Activated CD4-positive, alpha-beta T cell treated with anti-CD3 and anti-CD28 coated beads for 24 hours (primary cell): Measurements from ENCODE around the gene WAPL.

ENCODE experiments used
- DNase-seq, 2 donors: peaks; one replicate each; pipeline ENCODE4 v3.0.0-alpha.2; 2020; ENCODE audit warnings: low read depth in 2 of 2

The WAPL gene

DNA sequence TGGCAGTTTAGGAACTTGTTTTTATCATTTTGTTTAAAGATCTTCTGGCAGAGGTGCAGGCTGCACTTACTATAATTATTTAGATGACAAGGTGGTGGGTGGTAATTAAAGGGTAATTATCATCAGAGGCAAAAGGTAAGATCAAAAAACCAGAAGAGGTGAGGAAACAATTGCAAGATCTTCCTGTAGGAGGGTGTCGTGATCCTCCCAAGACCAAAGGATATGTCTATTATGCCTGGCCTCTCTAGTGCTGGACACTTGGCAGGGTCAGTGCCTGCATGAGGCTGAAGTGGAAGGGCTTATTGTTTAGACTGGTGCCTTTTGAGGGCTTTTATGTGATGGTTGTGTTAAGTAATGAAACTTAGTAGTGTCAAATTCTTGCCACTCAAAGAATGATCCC lies 1.8 kb upstream of the WAPL start:
- DNase-seq = no peak

DNA sequence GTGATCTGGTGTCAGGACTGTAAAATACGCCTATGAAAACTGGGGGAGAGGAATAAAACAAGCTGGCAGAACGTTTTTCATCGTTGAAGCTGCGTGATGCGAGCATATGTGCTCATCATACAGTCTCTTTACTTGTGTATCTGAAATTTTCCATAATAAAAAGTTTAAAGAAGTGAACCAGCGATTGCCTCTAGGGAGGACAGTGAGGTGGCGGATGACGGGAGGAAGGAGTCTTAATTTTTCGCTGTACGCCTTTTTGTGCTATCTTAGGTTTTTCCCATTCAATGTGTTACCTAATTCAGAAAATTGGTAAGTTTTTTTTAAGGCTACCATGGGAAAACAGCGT lies 891 bp upstream of the WAPL start:
- DNase-seq = no peak

DNA sequence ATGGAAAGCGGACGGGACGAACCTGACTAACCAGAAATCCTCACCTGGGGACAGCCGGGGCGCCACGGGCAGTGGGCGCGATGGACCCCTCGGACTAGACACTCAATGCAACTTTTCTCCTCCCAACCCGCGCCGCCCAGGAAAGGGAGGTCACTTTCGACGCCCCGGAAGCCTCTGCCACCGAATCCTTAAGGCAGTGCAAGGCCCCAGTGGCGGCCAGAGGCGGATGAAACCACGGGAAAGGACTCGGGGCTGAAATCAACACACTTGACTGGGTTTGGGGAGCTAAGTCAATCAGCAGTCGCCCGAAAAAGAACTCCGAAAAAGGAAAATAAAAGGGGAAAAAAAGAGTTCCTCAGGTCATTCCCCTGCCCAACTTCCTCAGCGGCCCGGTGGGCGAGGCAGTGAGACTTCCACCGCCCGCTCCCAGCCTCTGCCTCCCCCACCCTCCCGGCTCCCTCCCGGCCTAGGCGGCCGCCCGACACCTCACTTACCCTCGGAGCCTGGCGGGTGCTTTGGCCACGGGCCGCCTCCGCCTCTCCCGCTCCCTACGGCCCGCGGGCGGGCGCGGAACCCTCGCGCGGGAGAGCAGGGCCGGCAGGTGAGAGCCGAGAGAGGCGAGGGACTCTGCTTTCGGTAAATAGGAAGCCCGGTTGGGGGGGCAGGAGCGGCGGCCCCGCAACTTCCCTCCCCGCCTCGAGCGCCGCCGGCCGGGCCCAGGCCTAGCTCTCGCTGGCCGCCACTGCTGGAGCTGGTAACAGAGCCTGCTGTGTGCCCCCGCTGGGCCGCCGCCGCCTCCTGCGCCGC lies 518 bp downstream of the WAPL start:
- peak in 1 of 2 donors; percentile 33 for DNase-seq

DNA sequence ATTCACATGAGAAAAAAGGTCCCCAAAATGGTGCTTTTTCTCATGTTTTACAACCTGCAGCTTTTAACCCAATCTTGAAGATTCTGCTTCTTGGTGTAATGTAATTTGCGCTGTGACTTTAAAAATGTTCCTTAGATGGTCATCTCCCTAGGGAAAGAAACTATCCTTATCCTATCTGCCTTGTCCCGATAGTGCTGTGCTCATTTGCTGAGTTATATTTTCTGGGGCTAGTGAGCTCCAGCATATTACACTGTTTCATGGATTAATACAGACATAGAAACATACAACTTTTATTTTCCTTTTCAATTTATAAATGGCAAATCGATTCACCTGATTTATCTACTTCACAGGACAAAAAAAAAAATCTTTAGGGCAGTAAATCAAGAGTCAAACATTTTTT lies 2.8 kb downstream of the WAPL start:
- DNase-seq = no peak

DNA sequence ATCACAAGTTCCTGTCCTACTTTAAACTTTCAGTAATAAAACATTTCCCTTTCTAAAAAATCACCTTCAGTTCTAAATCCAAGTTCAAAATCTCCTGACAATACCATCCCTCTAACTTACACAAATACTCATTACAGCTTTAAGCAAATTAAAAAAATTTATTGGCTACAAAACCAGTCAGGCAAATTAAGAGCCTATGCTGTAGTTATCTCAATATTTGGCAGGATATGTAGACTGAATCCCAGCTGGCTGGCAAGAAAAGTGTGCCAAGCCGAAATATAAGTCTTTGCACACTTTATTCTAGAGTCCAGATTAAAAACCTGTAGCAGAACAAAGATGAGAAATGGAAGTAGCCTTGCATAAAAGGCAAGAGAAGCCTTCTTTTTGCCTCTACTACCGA lies 9.5 kb downstream of the WAPL start:
- DNase-seq = no peak

DNA sequence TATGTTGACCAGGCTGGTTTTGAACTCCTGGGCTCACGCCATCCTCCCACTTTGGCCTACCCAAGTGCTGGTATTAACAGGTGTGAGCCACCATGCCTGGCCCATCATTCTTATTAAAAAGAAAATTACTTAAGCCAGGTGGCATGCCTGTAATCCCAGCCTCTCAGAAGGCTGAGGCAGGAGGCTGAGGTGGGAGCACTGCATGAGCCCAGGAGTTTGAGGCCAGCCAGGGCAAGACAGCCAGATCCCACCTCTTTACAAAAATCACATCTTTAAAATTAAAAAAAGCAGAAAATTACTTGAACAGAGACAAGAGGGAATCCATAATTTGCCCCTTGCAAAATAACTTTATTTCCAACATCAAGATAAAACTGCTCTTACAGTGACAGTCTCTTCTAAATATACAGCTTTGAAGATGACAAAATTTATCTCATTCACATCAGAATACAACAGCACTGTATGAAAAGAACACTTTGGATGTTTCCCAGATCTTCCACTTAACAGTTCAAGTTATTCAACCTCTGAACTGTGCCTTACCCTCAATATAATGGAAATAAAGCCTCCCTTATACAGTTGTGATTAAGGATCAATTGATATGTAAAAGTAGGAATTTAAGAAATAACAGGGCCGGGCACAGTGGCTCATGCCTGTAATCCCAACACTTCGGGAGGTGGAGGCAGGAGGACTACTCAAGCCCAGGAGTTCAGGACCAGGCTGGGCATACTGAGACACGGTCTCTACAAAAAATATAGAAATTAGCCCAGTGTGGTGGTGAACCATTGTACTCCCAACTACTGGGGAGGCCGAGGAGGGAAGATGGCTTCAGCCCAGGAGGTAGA lies 10.3 kb downstream of the WAPL start:
- DNase-seq = no peak

DNA sequence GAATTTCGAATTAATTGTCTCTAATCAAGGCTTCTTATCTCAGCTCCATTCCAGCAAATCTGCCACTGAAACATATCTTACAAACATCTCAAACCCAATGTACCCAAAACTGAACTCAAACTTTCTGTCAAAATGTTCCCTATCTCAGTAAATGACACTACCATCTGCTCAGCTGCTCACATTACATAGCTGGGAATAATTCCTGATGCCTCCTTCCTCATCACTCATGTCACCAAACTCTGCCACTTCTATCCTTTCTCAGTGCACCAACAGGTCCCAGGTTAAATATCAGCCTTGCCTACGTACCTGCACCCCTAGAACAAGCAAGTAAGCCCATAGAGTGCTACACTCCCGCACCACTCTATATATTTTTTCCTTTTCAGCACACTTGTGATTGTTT lies 12.4 kb downstream of the WAPL start:
- no peak for DNase-seq

DNA sequence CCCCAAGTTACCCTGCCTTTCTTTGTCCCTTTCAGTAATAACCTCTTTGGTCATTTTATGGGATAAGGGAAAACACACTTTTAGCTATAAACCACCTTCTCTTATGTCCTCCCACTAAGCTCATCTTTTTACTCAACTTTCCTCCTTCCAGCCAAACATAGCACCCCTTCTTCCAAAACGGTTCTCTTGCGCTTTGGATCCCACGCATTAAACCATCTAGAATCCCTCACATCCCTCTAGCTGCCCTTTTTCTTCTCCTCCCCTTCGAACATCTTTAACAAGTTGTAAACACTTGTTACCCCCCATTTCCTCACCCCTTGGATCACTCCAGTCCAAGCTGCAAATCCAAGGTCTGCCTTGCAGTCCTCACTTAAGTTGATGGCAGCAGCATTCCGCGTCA lies 13.4 kb downstream of the WAPL start:
- DNase-seq = no peak

DNA sequence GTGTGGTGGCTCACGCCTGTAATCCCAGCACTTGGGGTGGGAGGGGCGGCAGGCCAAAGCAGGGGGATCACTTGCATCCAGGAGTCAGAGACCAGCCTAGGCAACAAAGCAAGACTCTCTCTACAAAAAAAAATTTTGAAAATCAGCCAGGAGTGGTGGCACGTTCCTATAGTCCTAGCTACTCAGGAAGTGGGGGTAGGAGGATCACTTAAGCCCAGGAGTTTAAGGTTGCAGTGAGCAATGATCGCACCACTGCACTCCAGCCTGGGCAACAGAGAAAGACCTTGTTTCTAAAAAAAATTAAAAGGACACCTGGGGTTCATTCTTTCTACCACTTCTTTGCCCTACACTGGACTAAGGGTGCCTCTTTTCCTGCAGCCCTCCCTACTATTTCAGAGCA lies 15.1 kb downstream of the WAPL start:
- no peak for DNase-seq

DNA sequence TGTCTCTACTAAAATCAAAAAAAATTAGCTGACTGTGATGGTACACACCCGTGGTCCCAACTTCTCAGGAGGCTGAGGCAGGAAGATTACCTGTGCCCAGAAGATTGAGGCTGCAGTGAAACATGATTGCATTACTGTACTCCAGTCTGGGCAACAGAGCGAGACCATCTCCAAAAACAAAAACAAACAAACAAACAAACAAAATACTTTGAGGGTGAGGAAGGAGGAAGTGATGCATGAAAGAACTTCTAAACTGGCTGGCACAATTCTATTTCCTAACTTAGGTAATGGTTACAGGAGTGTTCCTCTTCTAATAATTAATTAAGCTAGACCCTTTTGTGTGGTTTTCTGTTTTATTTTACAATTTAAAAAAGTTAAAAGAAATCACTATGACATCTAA lies 15.5 kb downstream of the WAPL start:
- no peak for DNase-seq

DNA sequence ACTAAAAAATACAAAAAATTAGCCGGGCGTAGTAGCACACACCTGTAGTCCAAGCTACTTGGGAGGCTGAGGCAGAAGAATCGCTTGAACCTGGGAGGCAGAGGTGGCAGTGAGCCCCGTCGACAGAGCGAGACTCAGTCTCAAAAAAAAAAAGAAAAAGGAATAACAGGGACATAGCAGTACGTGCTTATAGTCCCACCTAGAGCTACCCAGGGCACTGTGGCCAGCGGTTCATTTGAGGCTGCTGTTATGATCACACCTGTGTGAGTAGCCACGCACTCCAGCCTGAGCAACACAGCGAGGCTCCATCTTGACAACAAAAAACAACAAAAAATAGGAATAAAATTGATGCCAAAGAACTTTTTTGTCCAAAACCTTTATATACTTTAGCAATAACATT lies 17.1 kb downstream of the WAPL start:
- DNase-seq = no peak

DNA sequence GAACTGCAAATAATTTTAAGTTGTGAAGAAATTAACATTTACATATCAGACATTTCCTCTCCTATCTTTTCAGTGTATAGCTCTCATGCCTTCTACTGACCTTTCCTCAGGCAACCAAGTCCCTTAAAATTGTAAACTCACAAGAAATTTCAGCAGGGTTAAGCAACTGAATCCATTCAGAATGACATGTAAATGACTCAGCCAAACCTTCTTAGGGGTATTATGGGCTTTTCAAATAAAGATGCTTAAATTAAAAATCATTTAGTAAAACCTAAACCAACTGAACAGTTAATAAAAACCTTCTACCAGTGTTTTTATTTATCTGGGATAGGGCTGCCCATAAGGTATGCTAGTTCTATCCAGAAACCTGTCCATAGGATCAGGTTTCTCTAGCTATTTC lies 20.7 kb downstream of the WAPL start:
- no peak for DNase-seq

DNA sequence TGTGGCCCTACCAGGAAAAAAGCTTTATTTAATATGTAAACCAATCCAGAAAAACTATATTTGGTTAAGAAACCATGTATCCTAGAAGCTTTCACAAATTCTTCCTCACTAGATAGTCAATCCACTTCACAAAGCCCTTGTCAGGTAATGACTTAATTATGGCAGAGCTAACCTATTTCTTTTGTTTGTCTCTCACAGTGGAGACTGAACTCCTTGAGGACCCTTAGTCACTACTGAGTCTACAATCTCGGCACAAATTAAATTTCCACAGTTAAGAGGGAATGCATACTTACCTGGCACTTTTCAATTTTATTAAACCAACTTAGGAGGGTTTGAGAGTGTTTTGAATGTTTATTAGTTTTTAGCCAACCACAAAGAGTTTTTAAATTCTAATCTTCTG lies 23.0 kb downstream of the WAPL start:
- no peak for DNase-seq

DNA sequence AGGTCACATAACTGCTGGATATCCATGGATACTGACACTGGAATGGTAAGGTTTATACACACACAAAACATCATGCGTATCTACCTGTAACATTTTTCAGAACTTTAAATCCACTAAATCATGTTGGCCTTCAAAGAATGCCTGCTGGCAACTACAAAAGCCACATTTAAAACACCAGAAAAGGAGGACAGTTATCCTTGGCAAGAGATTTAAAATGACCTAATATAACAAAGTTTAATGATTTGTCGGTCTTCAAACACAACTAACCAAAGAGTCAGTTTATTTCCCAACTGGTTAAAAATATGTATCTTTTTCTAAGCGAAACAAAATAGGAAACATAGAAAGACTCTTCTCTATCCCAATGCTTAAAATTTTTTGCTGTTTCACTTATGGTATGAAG lies 24.0 kb downstream of the WAPL start:
- no peak for DNase-seq

DNA sequence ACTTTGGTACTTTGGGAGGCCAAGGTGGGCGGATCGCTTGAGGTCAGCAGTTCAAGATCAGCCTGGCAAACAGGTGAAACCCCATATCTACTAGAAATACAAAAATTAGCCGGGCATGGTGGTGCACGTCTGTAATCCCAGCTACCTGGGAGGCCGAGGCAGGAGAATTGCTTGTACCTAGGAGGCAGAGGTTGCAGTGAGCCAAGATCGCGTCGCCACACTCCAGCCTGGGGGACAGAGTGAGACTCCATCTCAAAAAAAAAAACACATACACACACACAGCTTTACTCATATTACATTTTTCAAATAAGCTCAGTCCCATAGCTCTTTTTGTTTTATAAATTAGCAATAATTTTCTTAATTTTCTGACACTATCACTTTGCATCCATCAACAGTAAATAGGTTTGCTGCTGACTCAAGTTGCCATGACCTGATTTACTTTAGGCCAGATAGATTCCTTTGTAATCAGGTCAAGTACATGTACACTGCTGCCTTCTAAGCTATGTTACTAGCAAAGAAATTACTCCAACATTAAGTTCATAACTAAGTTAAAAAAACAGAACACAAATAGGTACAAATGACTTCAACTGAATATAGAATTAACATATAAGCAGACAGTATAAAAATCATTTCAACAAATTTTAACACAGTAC lies 31.5 kb downstream of the WAPL start:
- DNase-seq = no peak

DNA sequence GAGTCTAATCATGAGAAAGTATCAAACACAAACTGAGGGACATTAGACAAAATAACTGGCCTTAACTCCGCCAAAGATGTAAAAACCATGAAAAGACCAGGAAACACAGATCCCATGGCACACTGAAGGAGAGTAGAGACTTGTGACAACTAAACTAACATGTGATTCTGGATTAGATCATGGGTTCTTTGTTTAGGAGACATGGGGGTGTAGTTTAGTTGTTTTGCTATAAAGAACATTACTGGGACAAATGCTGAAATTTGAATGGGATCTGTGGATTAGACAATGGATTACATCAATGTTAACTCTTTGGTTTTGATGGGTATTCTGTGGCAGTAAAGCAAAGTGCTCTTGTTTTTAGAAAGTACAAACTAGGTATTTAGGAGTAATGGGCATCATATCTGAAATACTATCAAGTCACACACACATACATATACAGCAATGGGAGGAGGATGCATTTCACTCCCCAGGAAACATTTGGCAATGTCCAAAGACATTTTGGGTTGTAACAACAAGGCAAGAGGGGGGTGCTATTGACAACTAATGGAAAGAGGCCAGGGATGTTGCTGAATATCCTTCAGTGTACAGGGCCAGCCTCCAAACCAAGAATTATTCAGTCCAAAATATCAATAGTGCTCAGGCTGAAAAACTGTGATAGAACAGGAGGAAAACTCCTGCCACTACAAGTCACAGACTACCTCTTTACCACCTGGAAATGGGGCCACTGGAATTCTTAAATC lies 32.4 kb downstream of the WAPL start:
- no peak for DNase-seq

DNA sequence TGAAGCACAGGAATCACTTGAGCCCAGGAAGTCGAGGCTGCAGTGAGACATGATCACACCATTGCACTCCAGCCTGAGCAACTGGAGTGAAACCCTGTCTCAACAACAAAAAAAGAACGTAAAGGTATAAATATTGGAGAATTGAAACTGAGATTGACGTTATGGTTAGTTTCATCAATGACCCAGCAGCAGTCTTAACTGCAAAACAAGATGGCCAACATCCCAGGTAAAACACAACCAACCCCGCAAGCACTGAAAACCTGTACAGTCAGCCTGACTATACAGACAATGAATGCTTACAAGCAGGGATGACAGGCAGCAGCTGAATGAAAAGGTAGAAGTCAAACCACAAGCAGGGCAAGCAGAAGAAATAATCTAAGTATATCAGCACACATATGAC lies 34.7 kb downstream of the WAPL start:
- DNase-seq = no peak

DNA sequence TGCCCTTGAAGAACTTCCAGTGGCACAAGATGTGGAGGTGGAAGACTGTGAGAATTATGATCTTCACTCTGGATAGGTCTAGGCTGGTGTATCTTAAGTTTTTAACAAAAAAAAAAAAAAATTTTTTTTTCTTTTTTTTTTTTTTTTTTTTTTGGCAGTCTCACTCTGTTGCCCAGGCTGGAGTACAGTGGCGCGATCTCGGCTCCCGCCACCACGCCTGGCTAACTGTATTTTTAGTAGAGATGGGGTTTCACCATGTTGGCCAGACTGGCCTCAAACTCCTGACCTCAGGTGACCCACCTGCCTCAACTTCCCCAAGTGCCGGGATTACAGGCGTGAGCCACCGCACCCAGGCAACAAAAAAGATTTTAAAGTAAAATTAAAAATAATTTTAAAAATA lies 37.9 kb downstream of the WAPL start:
- DNase-seq = no peak

DNA sequence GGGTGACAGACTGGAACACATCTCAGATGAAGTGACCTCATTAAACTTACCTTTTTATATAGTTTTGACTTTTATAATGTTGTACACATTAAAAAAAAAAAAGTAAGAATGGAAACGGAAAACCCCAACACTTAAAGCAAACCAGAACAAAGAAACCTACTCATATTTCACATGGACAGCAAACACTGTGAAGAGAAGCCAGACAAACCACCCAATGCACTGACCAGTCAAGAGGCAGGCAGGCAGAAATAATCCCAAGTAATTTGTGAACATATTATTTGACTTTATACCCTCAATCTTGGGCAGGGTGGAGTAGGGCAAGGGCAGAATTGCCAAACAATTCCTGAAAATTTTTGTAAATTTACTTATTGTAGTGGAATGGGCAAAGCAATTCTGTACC lies 39.8 kb downstream of the WAPL start:
- DNase-seq = no peak

DNA sequence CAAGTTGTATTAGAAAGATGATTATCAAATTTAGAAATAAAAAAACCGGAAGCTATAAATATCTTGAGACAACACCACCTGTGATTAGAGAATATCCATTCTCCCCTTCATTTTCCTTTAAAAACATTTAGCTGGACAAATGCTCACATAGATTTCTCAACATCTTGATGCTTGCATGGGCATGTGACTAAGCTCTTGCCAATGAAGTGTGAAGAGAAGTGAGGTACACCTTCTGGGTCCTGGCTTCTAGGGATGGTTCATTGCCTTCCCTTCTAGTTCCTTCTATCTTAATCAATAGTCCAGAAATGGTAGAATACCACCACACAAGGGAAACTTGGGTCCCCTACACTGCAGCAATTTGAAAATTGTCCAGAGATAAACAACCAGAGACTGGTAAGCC lies 41.0 kb downstream of the WAPL start:
- DNase-seq = no peak

DNA sequence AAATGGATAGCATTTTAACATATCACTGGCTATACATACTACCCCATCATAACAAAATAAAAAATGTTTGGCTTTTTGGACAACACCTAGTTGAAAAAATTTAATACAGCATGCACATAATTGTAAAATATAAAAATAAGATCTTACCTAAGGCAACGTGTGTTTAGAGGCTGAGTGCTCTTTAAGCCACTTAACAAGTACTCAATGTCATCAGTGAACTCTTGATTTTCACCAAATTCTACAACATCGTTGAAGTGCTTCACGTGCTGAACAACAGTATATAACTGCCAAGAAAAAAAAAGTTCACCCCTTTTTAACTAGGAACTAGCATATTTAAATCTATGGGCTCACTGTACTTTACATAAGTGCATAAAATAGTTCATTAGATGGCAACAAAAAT lies 49.5 kb downstream of the WAPL start:
- no peak for DNase-seq
